Measurements from ENCODE around the gene TMEM200A. TPM values are rescaled to one million over a fixed set of nuclear protein-coding genes. Genes with fewer than 3 reads are reported as not detected.

The TMEM200A gene
- total and polyA plus RNA-seq, 10 donors: 0.33 to 2.3 (median 1.3) TPM

DNA sequence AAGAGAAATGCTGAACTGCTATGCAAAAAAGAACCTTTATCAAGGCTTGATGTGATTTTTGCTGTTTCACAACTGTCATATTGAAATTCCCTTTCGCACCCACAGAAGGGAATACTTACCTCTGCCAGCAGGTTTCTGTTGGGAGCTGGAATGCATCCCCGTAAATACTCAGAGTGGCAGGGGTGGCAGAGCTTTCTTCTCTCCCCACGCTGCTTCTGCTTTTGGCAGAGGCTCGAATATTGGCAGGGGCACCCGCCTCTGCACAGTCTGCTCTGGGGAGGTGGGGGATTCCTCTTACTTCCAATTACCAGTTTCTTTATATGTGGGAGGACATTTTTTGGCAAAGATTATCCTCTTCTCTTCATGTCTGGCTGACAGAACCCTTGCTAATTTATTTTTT lies 28.4 kb downstream of the TMEM200A start:
- Histone ChIP-seq H3K4me3 (no peak overlapping the region), H3K36me3 (no peaks in the 10 kb centered on the region), H3K27ac (no peak overlapping the region), H3K4me1 (no peaks in the 10 kb centered on the region), H3K27me3 (replicated peaks in 1 of 7) (no peaks in the 10 kb centered on the region), H3K9me3 (no peaks in the 10 kb centered on the region)
- 63 to 81% (median 71%) methylated on average over 5 of the region's 5 CpGs for WGBS, 5 donors
- DNase-seq: no peak
- intact Hi-C loops (cut with DNase I; ENCODE audit: low total_unique reads): no loop called here
- TF ChIP-seq POLR2AphosphoS5 (IDR thresholded peaks at IDR 0.05) (no peak), POLR2A (IDR thresholded peaks at IDR 0.05) (no peak)
- TF ChIP-seq, protein P1, sequence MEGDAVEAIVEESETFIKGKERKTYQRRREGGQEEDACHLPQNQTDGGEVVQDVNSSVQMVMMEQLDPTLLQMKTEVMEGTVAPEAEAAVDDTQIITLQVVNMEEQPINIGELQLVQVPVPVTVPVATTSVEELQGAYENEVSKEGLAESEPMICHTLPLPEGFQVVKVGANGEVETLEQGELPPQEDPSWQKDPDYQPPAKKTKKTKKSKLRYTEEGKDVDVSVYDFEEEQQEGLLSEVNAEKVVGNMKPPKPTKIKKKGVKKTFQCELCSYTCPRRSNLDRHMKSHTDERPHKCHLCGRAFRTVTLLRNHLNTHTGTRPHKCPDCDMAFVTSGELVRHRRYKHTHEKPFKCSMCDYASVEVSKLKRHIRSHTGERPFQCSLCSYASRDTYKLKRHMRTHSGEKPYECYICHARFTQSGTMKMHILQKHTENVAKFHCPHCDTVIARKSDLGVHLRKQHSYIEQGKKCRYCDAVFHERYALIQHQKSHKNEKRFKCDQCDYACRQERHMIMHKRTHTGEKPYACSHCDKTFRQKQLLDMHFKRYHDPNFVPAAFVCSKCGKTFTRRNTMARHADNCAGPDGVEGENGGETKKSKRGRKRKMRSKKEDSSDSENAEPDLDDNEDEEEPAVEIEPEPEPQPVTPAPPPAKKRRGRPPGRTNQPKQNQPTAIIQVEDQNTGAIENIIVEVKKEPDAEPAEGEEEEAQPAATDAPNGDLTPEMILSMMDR (IDR thresholded peaks at IDR 0.05 in 8 of 11, conservative IDR thresholded peaks at IDR 0.05 in 3 of 11): no peak

DNA sequence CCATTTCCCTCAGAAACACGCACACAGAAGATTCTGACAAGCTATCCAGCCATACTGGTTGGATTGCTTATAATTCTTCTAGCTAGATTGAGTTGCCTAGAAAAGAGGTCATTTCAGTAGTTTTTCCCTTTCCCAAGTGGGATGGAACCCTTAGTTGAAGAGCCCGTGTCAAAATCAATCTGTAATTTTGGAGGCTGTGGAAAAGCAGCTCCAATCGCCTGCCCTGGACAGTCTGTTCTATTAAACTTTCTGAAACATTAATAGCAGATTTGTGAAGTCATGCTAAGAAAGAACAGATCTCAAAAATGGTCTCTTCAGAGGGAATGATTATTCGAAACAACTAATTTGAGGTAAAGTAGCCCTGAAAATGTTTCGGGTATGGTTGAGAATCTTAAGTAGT lies 29.3 kb downstream of the TMEM200A start:
- H3K9me3 ChIP-seq: peaks cover 0 to 5% (median 0%) of the 10 kb centered on the region in 8 donors
- intact Hi-C loops (cut with DNase I; ENCODE audit: low total_unique reads): no loop called here
- H3K27me3 ChIP-seq (replicated peaks in 1 of 7): no peaks in the 10 kb centered on the region
- DNase-seq: no peak
- TF ChIP-seq POLR2A (IDR thresholded peaks at IDR 0.05) (no peak), POLR2AphosphoS5 (IDR thresholded peaks at IDR 0.05) (no peak)
- TF ChIP-seq, protein P1 (IDR thresholded peaks at IDR 0.05 in 8 of 11, conservative IDR thresholded peaks at IDR 0.05 in 3 of 11): no peak
- 92 to 98% (median 95%) methylated on average over 5 of the region's 5 CpGs for WGBS, 5 donors
- no peak overlapping the region for H3K4me3 ChIP-seq
- no peaks in the 10 kb centered on the region for H3K4me1 ChIP-seq
- no peak overlapping the region for H3K27ac ChIP-seq
- H3K36me3 ChIP-seq: no peaks in the 10 kb centered on the region

DNA sequence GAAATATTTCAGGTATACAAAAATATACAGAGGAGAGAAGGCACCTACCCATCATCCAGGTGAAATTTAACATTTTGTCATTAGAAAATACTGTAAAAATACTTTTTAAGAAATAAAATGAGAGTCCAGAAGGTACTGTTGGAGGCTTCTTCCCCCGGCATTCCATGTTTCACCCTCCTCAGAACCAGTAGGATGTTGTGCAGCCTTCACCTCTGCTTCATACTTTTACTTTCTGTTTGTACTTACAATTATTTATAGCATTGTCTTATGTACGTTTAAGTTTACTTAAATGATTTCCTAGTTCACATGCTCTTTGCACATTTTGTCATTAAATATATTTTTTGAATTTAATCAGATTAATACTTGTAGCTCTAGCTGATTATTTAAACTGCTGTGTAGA lies 30.9 kb downstream of the TMEM200A start:
- Histone ChIP-seq H3K27me3 (replicated peaks in 1 of 7) (no peaks in the 10 kb centered on the region), H3K36me3 (no peaks in the 10 kb centered on the region), H3K9me3 (peaks cover 0 to 6% (median 0%) of the 10 kb centered on the region in 8 donors), H3K4me3 (peak overlapping the region in 2 of 8 donors; percentile 23 to 54), H3K27ac (no peak overlapping the region), H3K4me1 (no peaks in the 10 kb centered on the region)
- no peak for DNase-seq
- TF ChIP-seq POLR2AphosphoS5 (IDR thresholded peaks at IDR 0.05) (no peak), POLR2A (IDR thresholded peaks at IDR 0.05) (no peak)
- TF ChIP-seq, protein P1 (IDR thresholded peaks at IDR 0.05 in 8 of 11, conservative IDR thresholded peaks at IDR 0.05 in 3 of 11): no peak
- WGBS, 5 donors: 3 to 7% (median 6%) methylated on average over 2 of the region's 2 CpGs
- intact Hi-C loops (cut with DNase I; ENCODE audit: low total_unique reads): no loop called here

DNA sequence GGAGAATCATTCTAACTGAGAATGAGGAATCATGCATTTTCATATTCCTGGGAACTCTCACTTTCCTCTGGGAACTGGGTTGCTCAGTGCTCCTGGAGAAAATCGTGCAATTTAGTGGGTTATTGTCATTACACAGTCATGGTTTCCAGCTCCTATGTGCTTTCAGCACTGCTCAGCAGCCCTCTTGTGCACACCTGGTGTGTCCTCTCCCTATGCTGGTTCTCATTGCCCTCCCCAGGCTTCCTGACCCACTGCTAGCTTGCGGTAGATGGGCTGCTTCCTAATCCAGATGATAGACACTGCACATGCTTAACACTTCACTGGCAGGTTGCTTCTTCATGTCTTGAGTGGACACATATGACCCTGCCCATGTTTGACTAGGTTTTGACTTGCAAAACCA lies 39.7 kb downstream of the TMEM200A start:
- intact Hi-C loops (cut with DNase I; ENCODE audit: low total_unique reads): no loop called here
- DNase-seq: no peak
- Histone ChIP-seq H3K4me3 (no peak overlapping the region), H3K27me3 (replicated peaks in 1 of 7) (no peaks in the 10 kb centered on the region), H3K36me3 (no peaks in the 10 kb centered on the region), H3K4me1 (no peaks in the 10 kb centered on the region), H3K27ac (no peak overlapping the region), H3K9me3 (no peaks in the 10 kb centered on the region)
- TF ChIP-seq POLR2A (IDR thresholded peaks at IDR 0.05) (no peak), POLR2AphosphoS5 (IDR thresholded peaks at IDR 0.05) (no peak)
- TF ChIP-seq, protein P1 (IDR thresholded peaks at IDR 0.05 in 8 of 11, conservative IDR thresholded peaks at IDR 0.05 in 3 of 11): no peak
- 63 to 74% (median 68%) methylated on average over 2 of the region's 2 CpGs for WGBS, 5 donors

Measured in spleen (tissue), 11 donors.